Stimulated activated naive B cell treated with anti-CD40 and anti-IgM and Interleukin-4, amounts not matched to agents 10 μg/mL and 1 μg/mL and 100 μg/mL, for 72 hours (primary cell): ENCODE data around the gene PDE1C.

ENCODE experiments used
- ATAC-seq, 2 donors: fragments of 150-1000 bp; cut with Tn5 transposase; replicated peaks; 2 replicates each; pipeline ENCODE4 v1.10.0; 2021; ENCODE audit warnings: moderate library complexity in 1 of 2
- DNase-seq: peaks from one replicate; pipeline ENCODE4 v3.0.0; 2021
- H3K27ac Mint-ChIP-seq: one replicate; pipeline ENCODE4 v1.8.0; 2022; ENCODE audit warnings: mild to moderate bottlenecking, mixed read lengths
- H3K27me3 Mint-ChIP-seq, 2 donors: one replicate each; pipeline ENCODE4 v1.8.0; 2022; ENCODE audit warnings: mixed read lengths in 2 of 2
- H3K36me3 Mint-ChIP-seq, 2 donors: one replicate each; pipeline ENCODE4 v1.8.0; 2022; ENCODE audit warnings: mixed read lengths in 2 of 2, mild to moderate bottlenecking in 1 of 2
- H3K4me1 Mint-ChIP-seq, 2 donors: one replicate each; pipeline ENCODE4 v1.8.0; 2022; ENCODE audit warnings: mixed read lengths in 2 of 2, mild to moderate bottlenecking in 1 of 2
- H3K4me3 Mint-ChIP-seq, 2 donors: one replicate each; pipeline ENCODE4 v1.8.0; 2022; ENCODE audit warnings: mild to moderate bottlenecking in 2 of 2, mixed read lengths in 2 of 2, moderate library complexity in 1 of 2
- H3K9me3 Mint-ChIP-seq, 2 donors: one replicate each; pipeline ENCODE4 v1.8.0; 2022; ENCODE audit warnings: mixed read lengths in 2 of 2, mild to moderate bottlenecking in 1 of 2

Gene PDE1C

DNA sequence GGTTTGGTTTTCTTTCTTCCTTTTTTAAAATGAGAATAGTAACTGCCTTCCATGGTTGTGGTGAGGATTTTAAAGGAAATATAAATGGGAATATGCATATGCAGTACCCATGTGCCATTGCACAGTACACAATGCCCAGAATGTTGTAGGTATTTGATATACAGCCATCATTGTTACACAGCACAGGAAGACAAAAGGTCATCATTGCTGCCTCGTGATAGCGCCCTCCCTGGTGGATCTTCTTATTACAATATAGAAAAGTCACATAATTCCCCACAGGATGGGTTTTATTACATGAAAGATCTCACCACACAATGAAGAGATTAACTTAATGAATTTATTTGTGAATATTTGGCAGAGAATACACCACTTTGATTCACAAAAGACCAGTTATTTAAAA lies 306.7 kb downstream of the PDE1C start:
- no peaks in the 10 kb centered on the region for H3K9me3 Mint-ChIP-seq
- no peaks in the 10 kb centered on the region for H3K36me3 Mint-ChIP-seq

DNA sequence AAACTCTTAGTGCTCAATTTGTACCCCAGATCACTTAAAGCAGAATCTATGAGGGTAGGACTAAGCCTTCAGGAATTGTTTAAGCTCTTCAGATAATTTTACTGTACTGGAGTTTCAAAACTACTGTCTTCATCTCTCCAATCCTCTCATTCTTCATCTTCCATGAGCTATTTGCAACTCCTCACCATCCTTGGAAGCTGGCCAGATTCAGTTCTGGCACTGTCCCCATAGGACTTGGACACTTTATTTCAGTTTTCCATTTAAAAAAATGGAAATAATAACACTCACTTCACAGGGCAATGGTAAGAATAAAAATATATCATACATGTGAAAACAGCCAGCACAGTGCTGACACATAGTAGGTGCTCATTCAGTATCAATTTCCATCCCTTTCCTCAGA lies 308.6 kb downstream of the PDE1C start:
- Mint-ChIP-seq H3K9me3 (peaks cover 0 to 4% of the 10 kb centered on the region in 2 donors), H3K36me3 (no peaks in the 10 kb centered on the region), H3K4me3 (no peak overlapping the region), H3K27me3 (no peaks in the 10 kb centered on the region), H3K4me1 (no peaks in the 10 kb centered on the region), H3K27ac (no peak overlapping the region)
- DNase-seq: no peak
- ATAC-seq: no peak

More for the DNA sequence above, 306.7 kb downstream of the PDE1C start:
- no peaks in the 10 kb centered on the region for H3K27me3 Mint-ChIP-seq
- no peak overlapping the region for H3K4me3 Mint-ChIP-seq
- no peaks in the 10 kb centered on the region for H3K4me1 Mint-ChIP-seq
- no peak for ATAC-seq
- no peak overlapping the region for H3K27ac Mint-ChIP-seq
- DNase-seq: no peak

DNA sequence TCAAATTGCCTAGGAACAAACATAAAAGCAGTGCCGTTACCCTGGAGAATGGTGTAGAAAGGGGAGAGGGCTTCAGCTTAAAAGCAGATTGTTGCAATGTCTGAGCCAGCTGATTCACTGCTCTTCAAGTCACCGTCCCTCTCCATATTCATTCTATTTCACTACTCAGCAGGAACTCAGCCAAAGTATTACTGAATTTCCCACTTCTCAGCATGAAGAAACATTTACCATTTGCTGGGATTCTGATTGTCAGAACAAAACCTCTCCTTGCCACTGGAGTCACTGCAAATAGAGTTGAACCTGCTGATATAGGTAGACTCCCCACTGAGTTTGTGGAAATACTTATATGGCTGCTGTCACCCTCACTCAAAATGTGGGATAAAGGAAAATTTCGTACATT lies 311.5 kb downstream of the PDE1C start:
- Mint-ChIP-seq H3K4me3 (no peak overlapping the region), H3K36me3 (no peaks in the 10 kb centered on the region), H3K9me3 (peaks cover 0 to 5% of the 10 kb centered on the region in 2 donors), H3K27ac (no peak overlapping the region), H3K4me1 (no peaks in the 10 kb centered on the region), H3K27me3 (no peaks in the 10 kb centered on the region)
- DNase-seq (no peak), ATAC-seq (no peak)

DNA sequence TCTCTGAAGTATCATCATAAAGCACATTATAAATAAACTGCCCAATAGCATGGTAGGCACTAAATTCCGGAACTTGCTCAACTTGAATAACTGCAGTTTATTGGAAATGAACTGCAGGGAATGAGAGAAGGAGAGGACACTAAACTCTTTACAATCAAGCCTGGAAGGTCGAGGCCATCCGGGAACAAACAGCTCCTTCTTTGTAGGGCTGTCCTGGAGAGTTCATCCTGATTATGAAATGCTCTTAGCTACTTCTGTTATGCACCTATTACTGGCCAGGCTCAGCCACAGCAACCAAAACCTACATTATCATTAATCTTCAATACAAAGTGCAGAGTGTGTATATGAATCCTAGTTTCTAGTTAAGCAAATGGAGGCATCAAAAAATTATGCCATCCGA lies 318.5 kb downstream of the PDE1C start:
- no peaks in the 10 kb centered on the region for H3K4me1 Mint-ChIP-seq
- peaks cover 0 to 2% of the 10 kb centered on the region in 2 donors for H3K9me3 Mint-ChIP-seq
- no peak for DNase-seq
- no peaks in the 10 kb centered on the region for H3K36me3 Mint-ChIP-seq
- H3K4me3 Mint-ChIP-seq: no peak overlapping the region
- H3K27me3 Mint-ChIP-seq: no peaks in the 10 kb centered on the region
- H3K27ac Mint-ChIP-seq: no peak overlapping the region
- ATAC-seq: no peak

DNA sequence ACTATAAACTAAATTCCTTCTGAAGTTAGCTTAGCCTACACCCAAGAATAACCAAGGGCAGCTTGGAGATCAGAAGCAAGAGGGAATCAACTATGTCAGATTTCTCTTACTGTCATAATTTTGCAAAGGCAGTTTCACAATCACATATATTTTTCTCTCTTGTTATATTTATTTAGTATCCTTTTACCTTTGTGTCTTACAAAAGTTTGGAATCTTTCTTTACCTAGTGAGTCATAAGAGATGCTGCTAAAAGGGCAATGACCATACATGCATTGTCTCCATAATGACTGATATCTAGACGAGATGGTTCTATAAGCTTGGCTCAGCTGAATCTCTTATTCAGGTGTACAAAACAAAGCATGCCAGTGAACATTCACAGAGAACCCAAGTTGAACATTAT lies 322.1 kb downstream of the PDE1C start:
- Mint-ChIP-seq H3K4me1 (no peaks in the 10 kb centered on the region), H3K4me3 (no peak overlapping the region), H3K27ac (no peak overlapping the region), H3K9me3 (no peaks in the 10 kb centered on the region), H3K36me3 (no peaks in the 10 kb centered on the region), H3K27me3 (peaks cover 8 to 11% of the 10 kb centered on the region in 2 donors)
- DNase-seq (no peak), ATAC-seq (no peak)

DNA sequence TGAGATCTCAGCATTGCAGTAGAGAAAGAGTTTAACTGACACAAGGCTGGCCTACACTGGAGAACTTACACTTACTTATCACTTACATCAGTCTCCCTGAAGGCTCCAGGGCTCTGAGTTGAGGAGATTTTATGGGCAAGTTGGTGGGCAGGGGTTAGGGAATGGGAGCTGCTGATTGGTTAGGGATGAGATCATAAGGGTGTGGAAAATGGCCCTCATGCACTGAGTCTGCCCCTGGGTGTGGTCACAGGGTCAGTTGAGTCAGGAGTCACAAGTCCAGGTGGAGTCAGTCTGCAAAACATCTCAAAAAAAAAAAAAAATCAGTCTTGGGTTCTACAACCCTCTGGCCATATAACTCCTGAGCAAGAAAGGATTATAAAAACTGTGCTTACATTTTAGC lies 322.7 kb downstream of the PDE1C start:
- Mint-ChIP-seq H3K4me1 (no peaks in the 10 kb centered on the region), H3K4me3 (no peak overlapping the region), H3K36me3 (no peaks in the 10 kb centered on the region), H3K27me3 (peaks cover 8 to 11% of the 10 kb centered on the region in 2 donors), H3K27ac (no peak overlapping the region), H3K9me3 (no peaks in the 10 kb centered on the region)
- ATAC-seq (no peak), DNase-seq (no peak)

DNA sequence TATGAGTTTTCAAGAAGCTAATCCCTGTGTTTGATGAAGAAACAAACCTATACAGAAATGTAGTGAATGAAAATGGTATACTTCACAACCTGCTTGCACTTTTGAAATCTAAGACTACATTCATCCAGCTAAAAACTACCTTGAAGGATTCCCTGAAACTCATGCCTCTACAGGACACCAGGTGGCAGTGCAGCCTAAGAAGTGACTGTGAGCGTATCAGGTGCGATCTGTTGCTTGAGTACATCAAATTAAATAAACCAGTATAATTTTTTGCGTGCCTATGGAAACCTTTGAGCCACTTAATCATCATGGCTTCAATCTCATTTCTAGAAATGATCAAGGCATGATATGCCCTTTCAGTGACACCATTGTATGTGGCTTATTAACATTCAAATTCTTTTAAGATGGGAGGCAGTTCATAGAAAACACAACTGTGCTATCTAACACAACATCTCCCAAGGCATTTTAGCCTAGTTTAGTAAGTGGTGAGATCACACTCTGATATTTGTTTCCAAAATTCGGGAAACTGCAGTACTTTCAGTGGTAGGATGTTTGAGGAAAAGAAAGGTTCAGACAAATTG lies 325.8 kb downstream of the PDE1C start:
- Mint-ChIP-seq H3K27ac (no peak overlapping the region), H3K9me3 (no peaks in the 10 kb centered on the region), H3K4me3 (no peak overlapping the region), H3K4me1 (no peaks in the 10 kb centered on the region), H3K27me3 (peaks cover 8 to 11% of the 10 kb centered on the region in 2 donors), H3K36me3 (no peaks in the 10 kb centered on the region)
- ATAC-seq (peak; percentile 74 to 80), DNase-seq (peak; percentile 28)

DNA sequence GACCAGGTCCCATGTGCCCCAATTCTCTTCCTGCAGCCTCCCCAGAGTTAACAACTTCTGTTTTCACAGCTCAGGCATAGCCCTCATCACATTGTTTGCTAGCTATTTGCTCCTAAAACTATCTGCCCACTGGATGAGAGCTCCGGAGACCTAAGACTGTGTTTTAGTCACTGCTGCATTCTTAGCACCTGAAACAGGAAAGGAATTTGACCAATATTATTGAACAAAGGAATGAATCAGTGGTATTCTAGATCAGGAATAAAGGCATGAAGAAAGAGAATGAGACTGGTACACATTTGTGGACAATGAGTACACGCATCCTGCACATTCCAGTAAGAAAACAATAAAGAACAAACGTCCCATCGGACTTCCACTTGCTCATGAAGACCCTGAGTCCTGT lies 328.4 kb downstream of the PDE1C start:
- Mint-ChIP-seq H3K36me3 (no peaks in the 10 kb centered on the region), H3K27me3 (peaks cover 8 to 11% of the 10 kb centered on the region in 2 donors), H3K4me3 (no peak overlapping the region), H3K9me3 (no peaks in the 10 kb centered on the region), H3K27ac (no peak overlapping the region), H3K4me1 (no peaks in the 10 kb centered on the region)
- ATAC-seq: no peak
- DNase-seq: no peak

DNA sequence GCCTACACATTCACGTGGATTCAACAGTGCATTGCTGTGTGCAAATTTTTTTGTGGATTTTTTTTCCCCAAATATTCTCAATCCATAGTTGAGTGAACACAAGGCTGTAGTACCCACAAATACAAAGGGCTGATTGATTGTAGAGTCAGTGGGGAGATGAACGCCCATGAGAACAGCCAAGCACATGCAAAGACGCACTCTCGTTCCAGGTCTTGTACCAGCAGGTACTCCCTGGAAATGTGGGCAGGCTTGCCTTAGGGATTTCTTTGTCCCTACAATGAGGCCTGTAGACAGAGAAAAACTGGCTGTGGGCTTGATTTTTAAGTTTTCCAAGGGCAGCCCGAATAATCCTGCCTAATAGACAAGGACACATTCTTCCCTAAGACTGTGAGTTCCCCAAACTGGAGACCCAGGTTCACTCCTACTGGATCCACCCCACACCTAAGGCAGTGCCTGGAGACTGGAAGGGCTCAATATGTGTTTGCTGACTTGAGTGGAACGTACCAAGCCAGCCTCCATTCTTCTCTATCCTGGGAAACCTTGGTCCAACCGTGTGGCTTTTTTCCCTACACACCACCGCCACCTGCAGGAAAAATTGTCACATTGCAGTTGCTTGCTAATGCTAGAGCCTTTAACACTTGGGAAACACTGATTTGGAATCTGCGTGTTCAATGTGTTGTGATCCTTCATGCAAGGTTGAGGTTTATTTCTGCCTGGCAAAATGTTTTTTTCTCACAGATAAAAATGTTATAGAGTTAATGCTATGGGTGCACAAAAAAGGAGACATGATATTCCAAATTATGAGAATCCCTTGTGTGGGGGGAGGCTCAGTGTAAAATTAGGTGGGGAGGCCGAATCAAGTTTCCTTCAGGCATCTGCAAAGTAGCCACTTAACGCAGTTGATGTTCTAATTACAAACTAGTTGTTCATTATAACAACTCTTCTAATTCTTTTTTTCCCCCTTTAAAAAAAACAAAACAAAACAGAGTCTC lies 333.9 kb downstream of the PDE1C start:
- H3K27me3 Mint-ChIP-seq: peaks cover 0 to 4% of the 10 kb centered on the region in 2 donors
- DNase-seq (no peak), ATAC-seq (peak; percentile 34 to 38)
- H3K4me1 Mint-ChIP-seq: no peaks in the 10 kb centered on the region
- no peak overlapping the region for H3K27ac Mint-ChIP-seq
- H3K36me3 Mint-ChIP-seq: no peaks in the 10 kb centered on the region
- no peaks in the 10 kb centered on the region for H3K9me3 Mint-ChIP-seq
- no peak overlapping the region for H3K4me3 Mint-ChIP-seq

DNA sequence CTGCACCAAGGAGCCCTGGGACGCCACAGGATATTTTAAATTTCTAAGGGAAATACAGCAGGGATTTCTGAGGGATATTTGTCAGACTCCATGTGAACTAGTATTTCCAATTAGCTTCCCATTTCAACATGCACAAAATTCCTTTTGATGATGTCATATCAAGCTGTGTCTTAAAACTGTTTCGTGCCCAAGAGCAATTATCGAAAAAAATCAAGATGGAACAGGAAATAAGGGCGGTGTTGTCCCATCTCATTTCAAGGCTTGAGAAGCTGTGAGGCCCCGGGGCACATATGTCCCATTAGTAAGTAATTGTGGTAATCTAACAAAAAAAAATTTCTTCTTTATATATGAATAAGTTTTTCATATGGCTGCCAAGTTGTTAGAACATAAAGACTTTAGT lies 335.8 kb downstream of the PDE1C start:
- no peaks in the 10 kb centered on the region for H3K4me1 Mint-ChIP-seq

DNA sequence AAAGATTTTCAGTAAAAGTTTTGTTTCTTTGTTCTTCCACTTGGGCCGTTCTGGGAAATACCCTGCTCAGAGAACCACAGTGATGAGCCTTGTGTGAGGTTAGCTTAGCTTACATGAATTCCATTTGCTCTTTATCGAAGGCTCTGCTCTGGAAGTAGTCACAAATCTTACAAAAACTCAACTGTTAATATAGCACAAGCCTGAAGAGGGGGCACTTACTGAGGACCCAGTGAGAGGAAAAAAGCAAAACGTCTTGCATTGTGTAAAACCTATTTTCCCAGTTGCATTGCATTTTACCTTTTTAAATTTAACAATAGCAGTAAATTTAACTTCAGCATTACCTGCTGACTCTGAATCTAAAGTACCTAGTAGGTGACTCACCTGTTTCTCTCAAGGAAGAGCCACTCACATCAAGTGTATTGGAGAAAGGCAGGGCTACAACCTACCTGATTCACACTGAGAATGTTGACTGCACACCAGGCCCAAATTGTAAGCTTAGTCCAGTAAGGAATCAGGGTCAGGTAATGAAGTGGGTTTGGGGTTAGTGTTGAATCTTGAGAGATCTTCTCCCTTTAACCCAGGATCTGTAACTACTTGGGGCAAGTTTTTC lies 340.9 kb downstream of the PDE1C start:
- no peak for ATAC-seq
- Mint-ChIP-seq H3K27me3 (peaks cover 0 to 5% of the 10 kb centered on the region in 2 donors), H3K9me3 (peaks cover 0 to 2% of the 10 kb centered on the region in 2 donors), H3K4me1 (no peaks in the 10 kb centered on the region), H3K27ac (no peak overlapping the region), H3K36me3 (no peaks in the 10 kb centered on the region), H3K4me3 (no peak overlapping the region)
- no peak for DNase-seq

More for the DNA sequence above, 335.8 kb downstream of the PDE1C start:
- no peak overlapping the region for H3K27ac Mint-ChIP-seq
- DNase-seq: no peak
- no peak for ATAC-seq
- H3K4me3 Mint-ChIP-seq: no peak overlapping the region
- H3K9me3 Mint-ChIP-seq: peaks cover 0 to 2% of the 10 kb centered on the region in 2 donors
- H3K36me3 Mint-ChIP-seq: no peaks in the 10 kb centered on the region
- H3K27me3 Mint-ChIP-seq: peaks cover 4 to 5% of the 10 kb centered on the region in 2 donors

DNA sequence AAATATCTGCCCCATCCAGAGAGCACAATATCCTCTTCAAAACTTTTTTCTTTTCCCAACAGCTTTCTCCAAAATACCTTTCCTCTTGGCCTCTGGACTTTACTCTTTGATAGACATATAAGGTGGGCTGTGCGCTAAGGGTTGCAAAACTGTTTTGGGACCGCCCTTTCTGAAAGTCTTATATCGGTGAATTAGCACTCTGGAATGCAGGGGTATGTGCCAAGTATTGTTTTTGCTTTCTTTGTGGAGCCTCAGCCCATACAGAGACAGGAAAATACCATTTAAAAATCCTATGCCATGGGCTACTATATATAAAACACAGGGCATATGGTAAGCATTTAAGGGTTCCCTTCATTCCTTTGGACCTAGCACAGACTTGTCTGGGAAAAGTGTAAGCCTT lies 345.5 kb downstream of the PDE1C start:
- DNase-seq (no peak), ATAC-seq (no peak)
- Mint-ChIP-seq H3K27ac (no peak overlapping the region), H3K27me3 (no peaks in the 10 kb centered on the region), H3K9me3 (no peaks in the 10 kb centered on the region), H3K4me1 (no peaks in the 10 kb centered on the region), H3K4me3 (no peak overlapping the region), H3K36me3 (no peaks in the 10 kb centered on the region)

DNA sequence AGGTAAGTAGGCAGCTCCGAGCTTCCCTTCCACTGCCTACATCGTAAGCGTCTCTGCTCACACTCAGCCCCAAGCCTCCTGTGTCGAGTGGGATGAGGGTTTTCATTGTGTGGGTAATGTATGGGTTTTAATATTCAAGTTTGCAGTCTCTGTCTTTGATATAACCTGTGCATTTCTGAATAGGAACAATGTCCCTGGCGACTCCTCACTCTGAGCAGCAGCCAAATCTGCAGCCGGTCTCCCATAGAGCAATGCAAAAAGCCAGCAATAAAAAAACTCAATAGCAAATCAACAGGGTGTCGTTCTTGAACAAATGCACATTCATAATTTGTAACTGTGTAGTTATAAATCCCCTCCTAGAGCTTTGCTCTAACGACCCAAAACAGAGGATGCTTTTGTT lies 349.8 kb downstream of the PDE1C start:
- Mint-ChIP-seq H3K36me3 (no peaks in the 10 kb centered on the region), H3K9me3 (no peaks in the 10 kb centered on the region), H3K4me3 (no peak overlapping the region), H3K27ac (no peak overlapping the region), H3K27me3 (no peaks in the 10 kb centered on the region), H3K4me1 (no peaks in the 10 kb centered on the region)
- DNase-seq (no peak), ATAC-seq (no peak)

DNA sequence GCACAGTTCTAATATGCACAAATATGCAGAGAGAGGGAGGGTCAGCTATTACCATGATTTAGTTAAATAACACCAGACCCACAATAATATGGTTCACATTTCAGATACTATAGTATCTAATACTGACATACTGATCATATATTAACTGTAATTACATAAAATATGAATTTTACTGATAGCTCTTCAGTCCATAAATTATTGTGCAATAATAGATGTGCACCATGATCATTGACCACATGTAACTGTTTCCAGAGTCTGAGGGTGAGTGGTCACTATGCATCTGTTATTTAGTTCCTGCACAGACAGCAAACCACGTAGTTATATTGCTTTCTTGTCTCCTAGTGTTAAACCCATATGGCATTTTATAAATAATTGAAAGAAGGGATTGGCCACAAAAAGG lies 353.9 kb downstream of the PDE1C start:
- peaks cover 3 to 5% of the 10 kb centered on the region in 2 donors for H3K9me3 Mint-ChIP-seq
- DNase-seq (no peak), ATAC-seq (no peak)
- no peaks in the 10 kb centered on the region for H3K36me3 Mint-ChIP-seq
- H3K4me3 Mint-ChIP-seq: no peak overlapping the region
- no peaks in the 10 kb centered on the region for H3K4me1 Mint-ChIP-seq
- no peaks in the 10 kb centered on the region for H3K27me3 Mint-ChIP-seq
- no peak overlapping the region for H3K27ac Mint-ChIP-seq

DNA sequence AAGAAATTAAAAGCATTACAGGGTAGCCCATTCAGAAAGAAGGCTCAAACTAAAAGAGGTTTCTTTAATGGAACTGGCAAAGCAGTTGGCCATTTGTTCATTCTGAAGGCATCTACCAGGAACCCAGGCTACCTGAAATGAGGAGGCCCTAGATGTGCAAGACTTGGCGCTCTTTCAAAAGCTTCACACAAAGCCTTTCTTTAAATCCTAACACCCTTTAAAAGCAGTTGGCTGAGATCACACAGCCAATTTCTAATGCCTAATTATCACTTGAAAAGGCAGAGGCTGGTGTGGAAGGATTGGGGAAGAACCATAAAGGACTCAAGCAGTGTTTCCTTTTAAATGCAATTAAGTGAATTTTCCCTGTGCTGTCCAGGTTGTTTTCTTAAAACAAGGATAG lies 360.0 kb downstream of the PDE1C start:
- Mint-ChIP-seq H3K9me3 (peaks cover 7 to 10% of the 10 kb centered on the region in 2 donors), H3K27me3 (no peaks in the 10 kb centered on the region), H3K4me3 (no peak overlapping the region), H3K36me3 (no peaks in the 10 kb centered on the region), H3K27ac (no peak overlapping the region), H3K4me1 (no peaks in the 10 kb centered on the region)
- no peak for DNase-seq
- ATAC-seq: no peak
